ENCODE results near the gene PTPRE.

PTPRE gene

GRCh38 chr10:127959428-127959827, 52.5 kb downstream of the PTPRE start:
- H3K36me3 ChIP-seq (ENCODE audit: control insufficient read depth in 2 of 2, insufficient read depth in 2 of 2, low read length in 2 of 2): no peaks in the 10 kb centered on the region
- H3K9ac ChIP-seq (ENCODE audit: low read length in 2 of 2): no peak overlapping the region

GRCh38 chr10:127961071-127961470, 54.2 kb downstream of the PTPRE start:
- Histone ChIP-seq H3K9ac (ENCODE audit: low read length in 2 of 2) (no peak overlapping the region), H3K9me3 (ENCODE audit: control insufficient read depth in 2 of 2, low read length in 2 of 2) (no peaks in the 10 kb centered on the region), H3K27me3 (ENCODE audit: control insufficient read depth in 1 of 2, insufficient read depth in 2 of 2, low read length in 2 of 2) (peaks cover 0 to 2% of the 10 kb centered on the region in 2 donors), H3K27ac (ENCODE audit: low read length) (no peak overlapping the region), H3K4me3 (ENCODE audit: low read length in 2 of 2) (no peak overlapping the region), H3K4me1 (ENCODE audit: control insufficient read depth, insufficient read depth, low read length) (no peaks in the 10 kb centered on the region), H3K36me3 (ENCODE audit: control insufficient read depth in 2 of 2, insufficient read depth in 2 of 2, low read length in 2 of 2) (no peaks in the 10 kb centered on the region)

More at GRCh38 chr10:127959428-127959827, 52.5 kb downstream of the PTPRE start:
- Histone ChIP-seq H3K4me1 (ENCODE audit: control insufficient read depth, insufficient read depth, low read length) (no peaks in the 10 kb centered on the region), H3K9me3 (ENCODE audit: control insufficient read depth in 2 of 2, low read length in 2 of 2) (no peaks in the 10 kb centered on the region), H3K27me3 (ENCODE audit: control insufficient read depth in 1 of 2, insufficient read depth in 2 of 2, low read length in 2 of 2) (peaks cover 0 to 2% of the 10 kb centered on the region in 2 donors), H3K4me3 (ENCODE audit: low read length in 2 of 2) (no peak overlapping the region), H3K27ac (ENCODE audit: low read length) (no peak overlapping the region)

GRCh38 chr10:127962205-127962604, 55.3 kb downstream of the PTPRE start:
- Histone ChIP-seq H3K9ac (ENCODE audit: low read length in 2 of 2) (no peak overlapping the region), H3K27ac (ENCODE audit: low read length) (no peak overlapping the region), H3K9me3 (ENCODE audit: control insufficient read depth in 2 of 2, low read length in 2 of 2) (no peaks in the 10 kb centered on the region)

GRCh38 chr10:127963136-127963535, 56.2 kb downstream of the PTPRE start:
- Histone ChIP-seq H3K27ac (ENCODE audit: low read length) (no peak overlapping the region), H3K9ac (ENCODE audit: low read length in 2 of 2) (no peak overlapping the region), H3K36me3 (ENCODE audit: control insufficient read depth in 2 of 2, insufficient read depth in 2 of 2, low read length in 2 of 2) (no peaks in the 10 kb centered on the region), H3K4me3 (ENCODE audit: low read length in 2 of 2) (no peak overlapping the region), H3K4me1 (ENCODE audit: control insufficient read depth, insufficient read depth, low read length) (no peaks in the 10 kb centered on the region), H3K9me3 (ENCODE audit: control insufficient read depth in 2 of 2, low read length in 2 of 2) (no peaks in the 10 kb centered on the region), H3K27me3 (ENCODE audit: control insufficient read depth in 1 of 2, insufficient read depth in 2 of 2, low read length in 2 of 2) (peaks cover 0 to 2% of the 10 kb centered on the region in 2 donors)

More at GRCh38 chr10:127962205-127962604, 55.3 kb downstream of the PTPRE start:
- H3K4me3 ChIP-seq (ENCODE audit: low read length in 2 of 2): no peak overlapping the region
- H3K36me3 ChIP-seq (ENCODE audit: control insufficient read depth in 2 of 2, insufficient read depth in 2 of 2, low read length in 2 of 2): no peaks in the 10 kb centered on the region
- no peaks in the 10 kb centered on the region for H3K4me1 ChIP-seq (ENCODE audit: control insufficient read depth, insufficient read depth, low read length)
- peaks cover 0 to 2% of the 10 kb centered on the region in 2 donors for H3K27me3 ChIP-seq (ENCODE audit: control insufficient read depth in 1 of 2, insufficient read depth in 2 of 2, low read length in 2 of 2)

- Histone ChIP-seq H3K9ac (ENCODE audit: low read length in 2 of 2) (no peak overlapping the region), H3K9me3 (ENCODE audit: control insufficient read depth in 2 of 2, low read length in 2 of 2) (no peaks in the 10 kb centered on the region), H3K4me1 (ENCODE audit: control insufficient read depth, insufficient read depth, low read length) (no peaks in the 10 kb centered on the region), H3K27me3 (ENCODE audit: control insufficient read depth in 1 of 2, insufficient read depth in 2 of 2, low read length in 2 of 2) (peaks cover 0 to 2% of the 10 kb centered on the region in 2 donors), H3K36me3 (ENCODE audit: control insufficient read depth in 2 of 2, insufficient read depth in 2 of 2, low read length in 2 of 2) (no peaks in the 10 kb centered on the region), H3K27ac (ENCODE audit: low read length) (no peak overlapping the region), H3K4me3 (ENCODE audit: low read length in 2 of 2) (peak overlapping the region in 1 of 2 donors; percentile 15)
Observed at GRCh38 chr10:127964621-127965020, 57.7 kb downstream of the PTPRE start.

- no peaks in the 10 kb centered on the region for H3K4me1 ChIP-seq (ENCODE audit: control insufficient read depth, insufficient read depth, low read length)
- H3K9ac ChIP-seq (ENCODE audit: low read length in 2 of 2): no peak overlapping the region
- no peaks in the 10 kb centered on the region for H3K27me3 ChIP-seq (ENCODE audit: control insufficient read depth in 1 of 2, insufficient read depth in 2 of 2, low read length in 2 of 2)
- H3K4me3 ChIP-seq (ENCODE audit: low read length in 2 of 2): no peak overlapping the region
- no peaks in the 10 kb centered on the region for H3K9me3 ChIP-seq (ENCODE audit: control insufficient read depth in 2 of 2, low read length in 2 of 2)
- no peak overlapping the region for H3K27ac ChIP-seq (ENCODE audit: low read length)
- no peaks in the 10 kb centered on the region for H3K36me3 ChIP-seq (ENCODE audit: control insufficient read depth in 2 of 2, insufficient read depth in 2 of 2, low read length in 2 of 2)
Observed at GRCh38 chr10:127966875-127967274, 60.0 kb downstream of the PTPRE start.

- Histone ChIP-seq H3K4me1 (ENCODE audit: control insufficient read depth, insufficient read depth, low read length) (peaks cover 5% of the 10 kb centered on the region), H3K27ac (ENCODE audit: low read length) (no peak overlapping the region), H3K27me3 (ENCODE audit: control insufficient read depth in 1 of 2, insufficient read depth in 2 of 2, low read length in 2 of 2) (peaks cover 0 to 2% of the 10 kb centered on the region in 2 donors), H3K9me3 (ENCODE audit: control insufficient read depth in 2 of 2, low read length in 2 of 2) (no peaks in the 10 kb centered on the region), H3K9ac (ENCODE audit: low read length in 2 of 2) (no peak overlapping the region), H3K4me3 (ENCODE audit: low read length in 2 of 2) (no peak overlapping the region), H3K36me3 (ENCODE audit: control insufficient read depth in 2 of 2, insufficient read depth in 2 of 2, low read length in 2 of 2) (no peaks in the 10 kb centered on the region)
Observed at GRCh38 chr10:127968027-127968441, 61.1 kb downstream of the PTPRE start.

GRCh38 chr10:127968659-127969058, 61.8 kb downstream of the PTPRE start:
- H3K4me3 ChIP-seq (ENCODE audit: low read length in 2 of 2): no peak overlapping the region
- peaks cover 0 to 2% of the 10 kb centered on the region in 2 donors for H3K27me3 ChIP-seq (ENCODE audit: control insufficient read depth in 1 of 2, insufficient read depth in 2 of 2, low read length in 2 of 2)
- peaks cover 5% of the 10 kb centered on the region for H3K4me1 ChIP-seq (ENCODE audit: control insufficient read depth, insufficient read depth, low read length)
- H3K36me3 ChIP-seq (ENCODE audit: control insufficient read depth in 2 of 2, insufficient read depth in 2 of 2, low read length in 2 of 2): no peaks in the 10 kb centered on the region
- no peaks in the 10 kb centered on the region for H3K9me3 ChIP-seq (ENCODE audit: control insufficient read depth in 2 of 2, low read length in 2 of 2)
- H3K27ac ChIP-seq (ENCODE audit: low read length): no peak overlapping the region
- no peak overlapping the region for H3K9ac ChIP-seq (ENCODE audit: low read length in 2 of 2)

- no peak overlapping the region for H3K27ac ChIP-seq (ENCODE audit: low read length)
- H3K9me3 ChIP-seq (ENCODE audit: control insufficient read depth in 2 of 2, low read length in 2 of 2): no peaks in the 10 kb centered on the region
- H3K4me1 ChIP-seq (ENCODE audit: control insufficient read depth, insufficient read depth, low read length): peaks cover 5% of the 10 kb centered on the region
Observed at GRCh38 chr10:127971101-127971946, 64.4 kb downstream of the PTPRE start.

GRCh38 chr10:127971963-127972615, 65.2 kb downstream of the PTPRE start:
- H3K4me1 ChIP-seq (ENCODE audit: control insufficient read depth, insufficient read depth, low read length): peaks cover 5% of the 10 kb centered on the region
- H3K27me3 ChIP-seq (ENCODE audit: control insufficient read depth in 1 of 2, insufficient read depth in 2 of 2, low read length in 2 of 2): peaks cover 0 to 2% of the 10 kb centered on the region in 2 donors
- no peak overlapping the region for H3K27ac ChIP-seq (ENCODE audit: low read length)
- H3K9me3 ChIP-seq (ENCODE audit: control insufficient read depth in 2 of 2, low read length in 2 of 2): no peaks in the 10 kb centered on the region
- no peaks in the 10 kb centered on the region for H3K36me3 ChIP-seq (ENCODE audit: control insufficient read depth in 2 of 2, insufficient read depth in 2 of 2, low read length in 2 of 2)
- no peak overlapping the region for H3K9ac ChIP-seq (ENCODE audit: low read length in 2 of 2)
- H3K4me3 ChIP-seq (ENCODE audit: low read length in 2 of 2): no peak overlapping the region

More at GRCh38 chr10:127971101-127971946, 64.4 kb downstream of the PTPRE start:
- no peak overlapping the region for H3K4me3 ChIP-seq (ENCODE audit: low read length in 2 of 2)
- H3K27me3 ChIP-seq (ENCODE audit: control insufficient read depth in 1 of 2, insufficient read depth in 2 of 2, low read length in 2 of 2): peaks cover 0 to 2% of the 10 kb centered on the region in 2 donors
- H3K9ac ChIP-seq (ENCODE audit: low read length in 2 of 2): no peak overlapping the region
- no peaks in the 10 kb centered on the region for H3K36me3 ChIP-seq (ENCODE audit: control insufficient read depth in 2 of 2, insufficient read depth in 2 of 2, low read length in 2 of 2)

Data from stomach smooth muscle (tissue), 2 donors.